ENCODE data around the gene ST6GAL1. TPM values are rescaled to one million over a fixed set of nuclear protein-coding genes. Genes with fewer than 3 reads are reported as not detected.

The ST6GAL1 gene
- total RNA-seq, 1 donor from 2014 or later = 5.5 TPM

DNA sequence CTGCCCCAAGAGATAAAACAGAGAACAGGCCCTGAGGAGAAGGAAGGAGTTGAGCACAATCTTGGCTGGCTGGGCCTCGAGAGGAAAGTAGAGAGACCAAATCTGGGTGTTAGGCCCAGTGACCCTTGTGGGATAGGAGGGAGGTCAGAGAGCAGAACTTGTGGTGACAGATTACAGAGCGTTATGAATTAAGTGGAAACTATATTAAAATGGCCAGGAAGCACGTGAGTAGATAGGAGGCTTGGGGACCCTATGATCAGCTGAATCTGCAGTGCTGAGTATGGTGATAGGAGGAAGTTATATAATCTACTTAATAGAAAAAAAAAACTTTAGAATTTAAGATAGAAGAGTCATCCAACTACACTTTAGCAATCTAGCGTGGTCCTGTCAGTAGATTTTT, 30.0 kb downstream of the ST6GAL1 start:
- DNase-seq (ENCODE audit: low read depth) (no peak), FAIRE-seq (no peak)
- Histone ChIP-seq H3K36me3 (ENCODE audit: control insufficient read depth, insufficient read depth, low read length) (peaks cover 2% of the 10 kb centered on the region), H3K4me3 (ENCODE audit: low read depth, low read length) (no peak overlapping the region), H3K27me3 (ENCODE audit: control insufficient read depth, insufficient read depth, low read length) (no peaks in the 10 kb centered on the region)
- TF ChIP-seq, protein P1, sequence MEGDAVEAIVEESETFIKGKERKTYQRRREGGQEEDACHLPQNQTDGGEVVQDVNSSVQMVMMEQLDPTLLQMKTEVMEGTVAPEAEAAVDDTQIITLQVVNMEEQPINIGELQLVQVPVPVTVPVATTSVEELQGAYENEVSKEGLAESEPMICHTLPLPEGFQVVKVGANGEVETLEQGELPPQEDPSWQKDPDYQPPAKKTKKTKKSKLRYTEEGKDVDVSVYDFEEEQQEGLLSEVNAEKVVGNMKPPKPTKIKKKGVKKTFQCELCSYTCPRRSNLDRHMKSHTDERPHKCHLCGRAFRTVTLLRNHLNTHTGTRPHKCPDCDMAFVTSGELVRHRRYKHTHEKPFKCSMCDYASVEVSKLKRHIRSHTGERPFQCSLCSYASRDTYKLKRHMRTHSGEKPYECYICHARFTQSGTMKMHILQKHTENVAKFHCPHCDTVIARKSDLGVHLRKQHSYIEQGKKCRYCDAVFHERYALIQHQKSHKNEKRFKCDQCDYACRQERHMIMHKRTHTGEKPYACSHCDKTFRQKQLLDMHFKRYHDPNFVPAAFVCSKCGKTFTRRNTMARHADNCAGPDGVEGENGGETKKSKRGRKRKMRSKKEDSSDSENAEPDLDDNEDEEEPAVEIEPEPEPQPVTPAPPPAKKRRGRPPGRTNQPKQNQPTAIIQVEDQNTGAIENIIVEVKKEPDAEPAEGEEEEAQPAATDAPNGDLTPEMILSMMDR (IDR thresholded peaks at IDR 0.05; ENCODE audit: insufficient read depth, low read length, severe bottlenecking) = no peak

DNA sequence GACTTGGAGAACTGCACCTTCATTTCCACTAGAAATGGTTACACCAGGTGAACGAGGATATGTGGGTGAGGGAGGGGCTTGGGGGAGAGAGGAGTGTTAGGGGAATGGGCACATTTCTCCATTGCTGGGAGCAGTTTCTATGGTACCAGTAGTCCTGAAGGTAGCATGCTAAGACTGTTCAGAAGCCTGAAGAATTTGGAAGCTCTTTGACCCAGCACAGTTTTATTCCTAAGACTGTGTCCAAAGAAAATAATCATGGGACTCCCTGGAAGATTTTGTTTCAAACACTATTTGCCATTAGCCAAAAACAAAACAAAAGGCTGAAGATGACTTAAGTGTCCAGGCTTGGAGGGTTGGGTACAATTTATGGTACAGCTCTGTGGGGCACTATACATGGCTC, 32.1 kb downstream of the ST6GAL1 start:
- Histone ChIP-seq H3K27me3 (ENCODE audit: control insufficient read depth, insufficient read depth, low read length) (no peaks in the 10 kb centered on the region), H3K36me3 (ENCODE audit: control insufficient read depth, insufficient read depth, low read length) (peaks cover 2% of the 10 kb centered on the region), H3K4me3 (ENCODE audit: low read depth, low read length) (no peak overlapping the region)
- DNase-seq (ENCODE audit: low read depth) (no peak), FAIRE-seq (no peak)
- TF ChIP-seq, protein P1 (IDR thresholded peaks at IDR 0.05; ENCODE audit: insufficient read depth, low read length, severe bottlenecking) = no peak

DNA sequence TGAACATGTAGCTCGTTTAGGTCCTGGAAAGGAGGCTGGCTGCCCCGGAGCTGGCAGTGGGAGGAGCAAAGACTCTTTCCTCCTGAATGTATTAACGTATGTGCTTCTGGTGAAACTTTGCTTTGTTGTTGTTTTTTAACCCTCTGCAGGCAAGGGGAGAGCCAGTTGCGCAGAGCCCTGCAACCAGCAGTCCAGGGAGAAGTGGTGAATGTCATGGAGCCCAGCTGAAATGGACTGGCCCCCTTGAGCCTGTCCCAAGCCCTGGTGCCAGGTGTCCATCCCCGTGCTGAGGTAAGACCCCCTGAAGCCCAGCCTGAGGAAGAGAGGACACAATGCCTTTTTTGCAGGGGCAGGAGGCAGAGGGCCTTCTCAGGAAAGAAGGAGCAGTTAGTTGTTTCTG, 33.3 kb downstream of the ST6GAL1 start:
- no peak for FAIRE-seq
- Histone ChIP-seq H3K27me3 (ENCODE audit: control insufficient read depth, insufficient read depth, low read length) (no peaks in the 10 kb centered on the region), H3K36me3 (ENCODE audit: control insufficient read depth, insufficient read depth, low read length) (peaks cover 2% of the 10 kb centered on the region), H3K4me3 (ENCODE audit: low read depth, low read length) (no peak overlapping the region)
- DNase-seq (ENCODE audit: low read depth) = no peak
- TF ChIP-seq, protein P1 (IDR thresholded peaks at IDR 0.05; ENCODE audit: insufficient read depth, low read length, severe bottlenecking) = no peak

- DNase-seq (ENCODE audit: low read depth) (no peak), FAIRE-seq (no peak)
- H3K27me3 ChIP-seq (ENCODE audit: control insufficient read depth, insufficient read depth, low read length) = no peaks in the 10 kb centered on the region
- TF ChIP-seq, protein P1 (IDR thresholded peaks at IDR 0.05; ENCODE audit: insufficient read depth, low read length, severe bottlenecking) = no peak
- peaks cover 1% of the 10 kb centered on the region for H3K36me3 ChIP-seq (ENCODE audit: control insufficient read depth, insufficient read depth, low read length)
- H3K4me3 ChIP-seq (ENCODE audit: low read depth, low read length) = no peak overlapping the region
Observed at GRCh38 chr3:186964071-186964470, 33.7 kb downstream of the ST6GAL1 start.

DNA sequence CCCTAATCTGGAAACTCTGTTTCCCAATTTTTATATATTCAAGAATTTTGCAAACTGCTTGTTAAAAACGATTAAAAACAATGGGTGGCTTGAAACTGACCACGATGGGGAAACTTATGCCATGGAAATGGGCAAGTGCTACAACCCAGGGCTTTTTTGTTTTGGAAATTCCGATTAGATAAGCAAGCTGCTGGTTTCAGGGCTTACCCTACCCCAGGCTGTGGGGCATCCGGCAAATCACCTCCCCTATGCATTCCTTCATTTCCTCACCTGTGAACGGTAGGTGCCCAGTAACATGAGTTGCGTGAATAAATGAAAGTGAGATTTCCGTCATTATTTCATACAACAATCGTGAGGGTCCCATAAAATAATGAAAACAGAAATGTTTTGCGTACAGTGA, 34.3 kb downstream of the ST6GAL1 start:
- H3K27me3 ChIP-seq (ENCODE audit: control insufficient read depth, insufficient read depth, low read length) = no peaks in the 10 kb centered on the region
- FAIRE-seq (no peak), DNase-seq (ENCODE audit: low read depth) (no peak)
- no peak overlapping the region for H3K4me3 ChIP-seq (ENCODE audit: low read depth, low read length)
- peaks cover 1% of the 10 kb centered on the region for H3K36me3 ChIP-seq (ENCODE audit: control insufficient read depth, insufficient read depth, low read length)
- TF ChIP-seq, protein P1 (IDR thresholded peaks at IDR 0.05; ENCODE audit: insufficient read depth, low read length, severe bottlenecking) = no peak

DNA sequence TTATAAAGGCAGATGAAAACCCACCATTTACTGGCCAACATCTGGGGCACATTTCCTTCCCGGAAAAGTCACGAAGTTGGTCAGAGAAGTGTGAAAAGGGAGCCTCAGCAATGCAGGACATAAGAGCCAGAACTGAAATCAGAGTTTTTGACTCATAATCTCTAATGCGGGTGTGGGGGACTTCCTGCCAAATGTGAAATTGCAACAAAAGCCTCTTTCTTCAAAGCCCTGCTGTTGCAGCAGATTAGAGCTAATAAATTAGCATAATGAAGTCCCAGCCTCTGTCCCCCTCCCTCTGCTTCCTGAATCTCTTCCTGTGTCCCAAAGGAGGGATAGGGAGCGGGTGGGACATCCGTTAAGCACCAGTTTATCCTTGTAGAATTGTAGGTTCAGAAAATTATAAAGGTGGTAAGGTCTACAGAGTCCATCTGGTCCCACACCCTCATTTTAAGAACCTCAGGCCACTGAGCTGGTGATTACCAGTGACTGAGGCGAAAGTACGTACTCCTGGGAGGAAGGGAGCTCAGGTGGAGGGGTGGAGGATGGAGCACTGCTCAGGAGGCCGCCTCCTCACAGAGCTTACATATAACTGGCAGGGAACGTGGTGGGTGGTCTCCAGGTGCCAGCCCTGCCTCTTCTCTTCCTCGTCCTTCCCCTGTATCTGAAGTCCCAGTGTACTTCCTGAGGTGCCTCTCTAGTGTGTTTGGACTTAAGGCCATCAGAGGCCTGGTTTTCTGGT, 35.0 kb downstream of the ST6GAL1 start:
- FAIRE-seq (no peak), DNase-seq (ENCODE audit: low read depth) (no peak)

More for the DNA sequence above, 35.0 kb downstream of the ST6GAL1 start:
- Histone ChIP-seq H3K4me3 (ENCODE audit: low read depth, low read length) (no peak overlapping the region), H3K27me3 (ENCODE audit: control insufficient read depth, insufficient read depth, low read length) (no peaks in the 10 kb centered on the region), H3K36me3 (ENCODE audit: control insufficient read depth, insufficient read depth, low read length) (peaks cover 1% of the 10 kb centered on the region)
- TF ChIP-seq, protein P1 (IDR thresholded peaks at IDR 0.05; ENCODE audit: insufficient read depth, low read length, severe bottlenecking) = no peak

Measured in bronchial epithelial cell (primary cell).